Activated naive CD8-positive, alpha-beta T cell treated with anti-CD3 and anti-CD28 coated beads, Interleukin-2, amount 50 U/mL, for 16 hours (primary cell): ENCODE measurements around the gene PRXL2C.
"Not testable (repeated sequence)": the region's sequence is repeated elsewhere in the genome, so short reads cannot be mapped to it uniquely, and the experiment has no call there.

Experiments
- DNase-seq: peaks from one replicate; pipeline ENCODE4 v3.0.0-alpha.2; 2020; ENCODE audit warnings: low read depth, low spot score

Gene PRXL2C

GRCh38 chr9:96649620-96650324 is 5.3 kb downstream of the PRXL2C start:
- DNase-seq, result no peak

- no peak for DNase-seq
These were observed 8.8 kb downstream of the PRXL2C start for GRCh38 chr9:96646081-96646991.

DNA sequence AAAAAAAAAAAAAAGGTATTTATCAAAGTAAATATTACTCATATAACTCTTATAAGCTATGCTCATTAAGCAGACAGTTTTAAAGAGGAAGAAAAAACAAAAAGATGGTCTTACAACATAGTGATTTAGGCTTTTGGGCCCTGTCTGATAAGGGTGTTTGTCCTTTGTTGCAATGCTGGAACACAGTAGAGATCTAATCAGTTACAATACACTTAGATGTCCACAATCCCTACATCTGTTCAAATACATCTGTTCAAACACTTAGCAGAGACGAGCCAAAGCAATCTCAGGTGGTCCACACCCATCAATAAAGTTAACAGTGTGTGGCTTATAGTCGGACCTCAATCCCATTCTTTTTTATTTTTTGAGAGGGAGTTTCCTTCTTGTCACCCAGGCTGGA is 11.0 kb downstream of the PRXL2C start:
- DNase-seq, result no peak

GRCh38 chr9:96641514-96641913 is 13.6 kb downstream of the PRXL2C start:
- DNase-seq, result no peak

DNA sequence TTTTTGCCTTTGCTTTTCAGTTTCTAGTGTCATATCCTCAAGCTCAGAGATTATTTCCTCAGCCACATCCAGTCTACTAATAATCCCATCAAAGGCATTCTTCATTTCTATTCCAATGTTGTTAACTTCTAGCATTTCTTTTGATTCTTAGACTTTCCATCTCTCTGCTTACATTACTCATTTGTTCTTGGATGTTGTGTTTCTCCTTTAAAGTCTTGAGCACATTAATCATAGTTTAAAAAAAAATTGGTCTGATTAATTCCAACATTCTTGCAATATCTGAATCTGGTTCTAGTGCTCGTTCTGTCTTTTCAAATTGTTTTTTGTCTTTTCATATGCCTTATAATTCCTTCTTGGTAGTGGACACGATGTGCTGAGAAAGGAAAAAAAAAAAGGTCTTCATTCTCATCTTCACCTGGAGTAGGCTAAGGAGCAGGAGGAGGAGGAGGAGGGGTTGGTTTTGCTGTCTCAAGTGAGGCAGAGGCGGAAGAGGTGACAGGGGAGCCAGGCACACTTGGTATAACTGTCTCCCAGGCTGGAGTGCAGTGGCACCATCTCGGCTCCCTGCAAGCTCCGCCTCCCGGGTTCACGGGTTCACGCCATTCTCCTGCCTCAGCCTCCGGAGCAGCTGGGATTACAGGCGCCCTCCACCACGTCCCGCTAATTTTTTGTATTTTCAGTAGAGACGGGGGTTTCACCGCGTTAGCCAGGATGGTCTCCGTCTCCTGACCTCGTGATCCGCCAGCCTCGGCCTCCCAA is 16.3 kb downstream of the PRXL2C start:
- DNase-seq, result no peak

DNA sequence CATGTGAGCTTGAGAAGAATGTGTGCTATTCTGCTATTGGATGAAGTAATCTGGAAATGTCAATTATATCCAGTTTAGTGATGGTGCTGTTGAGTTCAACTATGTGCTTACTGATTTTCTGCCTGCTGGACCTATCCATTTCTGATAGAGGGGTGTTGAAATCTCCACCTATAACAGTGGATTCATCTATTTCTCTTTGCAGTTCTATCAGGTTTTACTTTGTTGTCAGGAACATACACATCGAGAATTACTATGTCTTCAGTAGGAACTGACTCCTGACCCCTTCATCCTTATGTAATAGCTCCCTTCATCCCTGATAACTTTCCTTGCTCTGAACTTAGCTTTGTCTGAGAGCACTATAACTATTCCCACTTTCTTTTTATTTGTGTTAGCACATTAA is 18.7 kb downstream of the PRXL2C start:
- no peak for DNase-seq

- DNase-seq, result not testable (repeated sequence)
These were observed 21.5 kb downstream of the PRXL2C start for GRCh38 chr9:96633579-96633978.

GRCh38 chr9:96626912-96627311 is 28.2 kb downstream of the PRXL2C start:
- no peak for DNase-seq

DNA sequence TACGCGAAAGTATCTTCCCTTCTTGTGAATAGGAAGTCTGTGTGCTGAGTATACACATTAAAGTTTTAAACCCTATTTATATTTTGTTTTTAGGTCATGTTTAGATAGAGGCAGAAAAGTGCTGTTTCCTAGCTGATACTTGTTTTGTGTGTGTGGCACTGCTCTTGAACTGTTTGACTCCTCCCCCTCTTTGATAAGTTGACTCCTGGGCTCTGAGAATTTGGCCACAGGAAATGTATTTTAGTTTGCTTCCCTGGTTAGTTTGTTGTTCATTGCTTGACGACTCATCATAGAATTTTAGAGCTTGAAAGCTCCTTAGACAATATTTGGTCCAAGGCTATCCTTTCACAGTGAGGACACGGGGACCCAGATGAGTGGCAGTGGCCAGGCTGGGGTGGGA is 33.5 kb downstream of the PRXL2C start:
- DNase-seq, result no peak

DNA sequence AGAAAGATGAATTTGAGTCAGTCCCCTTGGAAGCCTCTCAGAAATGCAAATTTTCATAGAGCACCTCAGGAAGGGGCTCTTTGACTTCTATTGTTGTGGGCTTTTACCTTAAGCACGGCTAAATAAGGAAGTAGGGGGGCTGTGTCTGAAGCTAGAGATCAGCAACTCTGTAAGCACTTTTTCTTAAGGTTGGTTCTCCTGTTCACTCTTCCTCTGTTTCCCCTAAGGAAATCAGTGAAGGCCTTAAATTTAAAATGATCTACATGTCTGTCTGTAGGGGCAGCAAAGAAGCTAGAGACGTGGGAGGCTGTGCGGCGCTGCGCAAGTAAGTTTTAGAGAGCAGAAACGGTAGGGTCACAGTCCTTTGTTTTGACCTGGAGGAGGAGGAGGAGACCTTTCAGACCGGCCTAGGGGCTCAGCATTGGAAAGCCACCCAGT is 34.3 kb downstream of the PRXL2C start:
- no peak for DNase-seq

DNA sequence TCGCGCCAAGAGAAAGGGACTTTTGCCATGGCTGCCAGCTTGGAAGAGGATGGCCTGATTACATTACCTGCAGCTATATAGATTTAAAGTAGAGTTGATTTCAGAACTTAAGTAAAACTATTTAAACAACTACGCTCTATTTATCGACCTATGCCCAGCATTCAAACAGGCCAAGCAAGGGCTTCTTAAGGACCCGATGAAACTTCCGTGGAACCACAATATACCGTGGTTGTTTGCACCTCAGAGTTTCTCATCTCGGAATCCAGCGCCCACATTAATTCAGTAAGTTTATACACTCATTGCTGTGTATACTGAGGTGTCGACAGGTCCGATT is 35.0 kb downstream of the PRXL2C start:
- no peak for DNase-seq

GRCh38 chr9:96619491-96620180 is 35.5 kb downstream of the PRXL2C start, which contains the start of gene CDC14B:
CDC14B (minus strand) TSS chr9:96619843; CDS start chr9:96619378, 465 bp downstream.
- DNase-seq, result peak; percentile 45

DNA sequence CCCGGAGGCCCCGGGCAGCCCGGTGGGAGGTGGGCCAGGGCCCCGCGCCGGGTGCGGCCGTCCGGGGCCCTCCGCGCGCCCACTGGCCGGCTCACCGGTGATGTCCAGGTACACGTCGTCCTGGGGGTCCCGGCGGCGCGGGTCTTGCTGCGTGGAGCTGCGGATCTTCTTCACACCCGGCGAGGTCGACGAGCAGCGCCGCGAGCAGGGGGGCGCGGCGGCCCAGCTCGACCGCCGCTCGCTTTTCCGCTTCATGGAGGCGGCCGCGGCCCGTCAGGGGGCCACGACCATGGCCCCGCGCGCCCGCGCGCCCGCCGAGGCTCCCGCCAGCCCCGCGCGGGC is 36.0 kb downstream of the PRXL2C start:
- no peak for DNase-seq

DNA sequence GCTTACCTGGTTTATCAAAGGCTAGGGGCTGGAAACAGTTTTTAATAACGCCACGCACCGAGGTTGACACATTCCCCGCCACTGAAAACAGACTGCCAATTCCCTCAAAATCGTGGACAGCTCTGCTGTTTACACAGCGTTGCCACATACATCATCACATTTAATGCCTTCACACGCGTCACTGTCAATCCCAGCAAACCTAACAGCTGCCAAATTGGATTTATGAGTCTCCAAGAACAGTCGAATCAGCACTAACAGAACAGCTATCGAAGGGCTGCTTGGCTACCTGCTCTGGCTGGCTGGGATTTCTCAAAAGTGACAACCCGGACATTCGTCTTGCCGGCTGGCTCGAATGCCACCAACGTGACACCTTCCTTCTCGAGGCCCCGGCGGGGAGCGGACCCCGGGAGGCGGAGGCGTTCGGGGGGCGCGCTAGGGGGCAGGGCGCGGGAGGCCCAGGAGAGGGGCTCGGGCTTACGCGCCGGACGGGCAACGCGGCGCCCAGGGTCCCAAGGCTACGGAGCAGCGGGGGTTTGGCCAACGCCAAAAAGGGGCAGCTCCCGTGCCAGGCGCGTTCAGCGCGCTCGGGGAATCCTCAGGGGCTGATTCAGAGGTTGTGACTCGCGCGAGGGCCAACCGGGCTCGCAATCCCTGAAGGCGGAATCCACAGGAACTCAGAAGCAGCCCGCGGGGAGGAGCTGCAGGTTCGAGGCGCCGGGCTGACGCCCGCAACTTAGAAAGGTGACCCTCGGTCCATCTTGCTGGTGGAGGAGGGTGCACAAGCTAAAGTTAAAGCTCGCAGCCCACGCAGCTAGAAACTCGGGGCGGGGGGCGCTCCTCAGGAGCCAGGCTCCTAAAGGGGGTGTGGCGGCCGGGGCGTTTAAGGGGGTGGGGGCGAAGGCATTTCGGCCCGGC is 36.7 kb downstream of the PRXL2C start:
- DNase-seq, result no peak

DNA sequence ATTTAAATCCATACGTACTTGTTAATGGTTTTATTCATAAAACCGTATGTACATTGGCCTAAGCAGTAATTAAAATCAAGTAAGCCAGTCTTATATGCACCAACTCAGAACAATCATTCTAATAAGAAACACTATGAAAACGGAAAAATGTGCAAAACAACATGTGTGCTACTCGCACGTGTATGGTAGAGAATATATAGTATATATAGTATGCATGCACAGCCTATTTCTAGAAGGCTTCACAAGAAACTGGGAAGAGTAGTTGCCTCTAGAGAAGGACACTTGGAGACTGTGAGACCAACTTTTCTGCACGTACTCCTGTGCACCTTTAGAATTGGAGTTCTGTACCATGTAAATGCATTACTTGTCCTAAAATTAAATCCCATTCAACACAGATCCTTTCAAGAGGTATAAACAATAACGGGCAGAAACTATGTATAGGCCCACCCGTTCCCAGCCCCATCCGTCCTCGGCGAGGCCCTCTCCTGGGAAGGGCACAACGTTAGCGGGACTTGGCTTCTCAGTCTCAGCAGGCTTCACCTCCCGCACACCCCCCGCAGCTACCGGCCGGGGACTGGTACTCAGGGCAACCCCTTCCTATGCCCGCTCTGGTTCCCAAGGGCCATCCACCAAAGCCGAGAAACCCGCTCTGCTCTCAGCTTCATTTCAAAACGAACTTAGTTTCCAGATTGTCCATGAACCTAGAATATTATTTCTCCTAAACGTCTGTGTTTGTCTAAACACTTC is 37.5 kb downstream of the PRXL2C start:
- DNase-seq, result no peak

DNA sequence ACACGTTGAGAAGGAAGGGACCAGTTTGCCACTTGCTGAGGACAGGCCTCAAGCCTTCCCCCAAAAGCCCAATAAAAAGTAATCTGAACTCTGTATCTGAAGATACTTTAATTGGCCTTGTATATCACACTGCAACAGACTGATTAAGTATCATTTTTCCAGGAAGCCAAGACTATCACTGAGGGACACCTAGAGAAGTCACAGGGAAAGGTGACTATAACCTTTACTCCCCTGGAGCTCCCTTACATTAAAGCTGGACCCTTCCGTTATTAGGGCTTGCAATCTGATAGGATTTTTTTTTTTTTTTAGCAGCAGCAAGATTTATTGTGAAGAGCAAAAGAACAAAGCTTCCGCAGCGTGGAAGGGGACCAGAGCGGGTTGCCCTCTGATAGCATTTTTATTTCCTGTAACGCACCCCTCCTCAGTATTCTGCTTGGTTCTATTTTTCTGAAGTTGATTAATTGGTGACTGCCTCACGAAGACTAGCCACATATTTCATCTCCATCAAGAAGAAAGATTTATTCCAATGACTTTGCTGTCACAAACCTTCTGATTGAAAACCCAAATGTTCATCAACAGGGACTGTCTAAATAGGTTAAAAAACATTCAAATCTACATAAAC is 38.2 kb downstream of the PRXL2C start:
- DNase-seq, result no peak

GRCh38 chr9:96615411-96615810 is 39.7 kb downstream of the PRXL2C start:
- DNase-seq, result no peak

DNA sequence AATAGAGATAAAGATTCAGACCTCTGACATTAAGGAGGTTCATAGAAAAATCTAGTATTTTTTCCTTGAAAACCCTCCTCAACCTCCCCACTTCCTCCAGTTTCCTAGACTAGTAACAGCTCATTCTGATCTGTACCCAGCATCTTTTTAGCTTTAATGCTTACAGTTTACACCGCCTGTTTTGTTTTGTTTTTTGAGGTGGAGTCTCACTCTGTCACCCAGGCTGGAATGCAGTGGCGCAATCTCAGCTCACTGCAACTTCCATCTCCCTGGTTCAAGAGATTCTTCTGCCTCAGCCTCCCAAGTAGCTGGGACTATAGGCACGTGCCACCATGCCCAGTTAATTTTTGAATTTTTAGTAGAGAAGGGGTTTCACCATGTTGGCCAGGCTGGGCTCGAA is 40.5 kb downstream of the PRXL2C start:
- not testable (repeated sequence) for DNase-seq

DNA sequence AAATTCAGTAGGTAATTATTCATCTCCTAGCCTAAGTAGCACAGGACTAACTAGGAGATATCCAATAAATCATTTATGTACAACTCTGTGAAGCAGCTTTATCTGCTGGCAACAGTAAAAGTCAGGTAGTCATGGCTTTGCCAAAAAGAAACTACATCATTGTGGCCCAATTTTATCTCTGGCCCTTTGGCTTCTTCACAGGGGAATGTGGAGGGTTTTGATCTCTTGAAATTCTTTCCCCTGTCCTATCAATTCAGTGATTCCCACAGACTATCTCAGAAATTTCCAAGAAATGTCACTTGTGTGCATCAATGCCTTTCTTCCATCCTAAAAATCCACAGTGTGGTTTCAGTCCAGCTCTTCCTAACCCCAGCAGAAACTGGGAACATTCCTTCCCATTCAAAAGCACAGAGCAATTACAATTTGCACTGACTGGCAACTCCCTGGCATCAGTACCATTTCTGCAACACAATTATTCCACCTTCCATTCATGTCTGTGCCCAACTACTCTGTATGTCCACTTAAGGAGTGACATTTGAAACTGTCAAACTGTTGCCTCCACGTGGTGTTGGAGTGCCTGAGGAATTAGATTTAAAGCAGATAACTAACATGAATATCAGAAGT is 42.0 kb downstream of the PRXL2C start:
- DNase-seq, result no peak
